Measurements from ENCODE around the gene KCNG2. TPM values are rescaled to one million over a fixed set of nuclear protein-coding genes. Genes with fewer than 3 reads are reported as not detected.

Gene KCNG2
- total RNA-seq, 1 experiment from 2014 or later = 0.06 TPM

Other genes with a start within 250 kb of the KCNG2 start
- gene CTDP1, start 118.1 kb upstream of the KCNG2 start, total RNA-seq (2014; rRNA removed) = 16.4 and 19.7 TPM in 2 replicates
- 45.2 and 53.3 TPM in 2 replicates for gene SLC66A2, start 153.7 kb downstream of the KCNG2 start, total RNA-seq (2014; rRNA removed)
- gene HSBP1L1, start 166.7 kb downstream of the KCNG2 start, total RNA-seq (2014; rRNA removed) = not detected in 2 replicates
- 56.1 and 58.5 TPM in 2 replicates for gene TXNL4A, start 190.6 kb downstream of the KCNG2 start, total RNA-seq (2014; rRNA removed)
- 36.7 and 59.8 TPM in 2 replicates for gene RBFA, start 236.5 kb downstream of the KCNG2 start, total RNA-seq (2014; rRNA removed)